Caco-2 (cell line): ENCODE measurements around the gene PTBP2. TPM values are rescaled to one million over a fixed set of nuclear protein-coding genes. Genes with fewer than 3 reads are reported as not detected.

Experiments used
- BruUV-seq: library from RNA; stranded (reverse); fragments of 400-500 nt; replicated peaks from 2 replicates; lab custom pipeline; 2021; lab: Mats Ljungman, UMichigan
- CTCF ChIA-PET: fragments of 300-600 bp; sonication (Branson Sonifier 250); formaldehyde crosslinking; loops from one replicate; lab custom pipeline; 2022; ENCODE audit warnings: antibody characterized with exemption; lab: Charles Lee
- POLR2A ChIA-PET: fragments of 300-600 bp; sonication (Branson Sonifier 250); formaldehyde crosslinking; loops from one replicate; lab custom pipeline; 2022; ENCODE audit warnings: antibody characterized with exemption; lab: Charles Lee
- DNase-seq, 2 experiments: peaks; one replicate each; pipeline versions ENCODE4 v3.0.0 to v3.0.0-alpha.2; 2020 to 2022
- H3K27me3 ChIP-seq: replicated peaks from 2 replicates; pipeline ENCODE4 v1.6.0; 2011; ENCODE audit warnings: low read length; ENCODE audit not compliant: control insufficient read depth, insufficient read depth
- H3K36me3 ChIP-seq: 2 replicates; pipeline ENCODE4 v1.5.1; 2011; ENCODE audit warnings: low read length; ENCODE audit not compliant: control insufficient read depth, insufficient read depth
- H3K4me1 ChIP-seq: fragments of 250-450 bp; sonication (Bioruptor Pico); 2 replicates; pipeline ENCODE4 v1.5.1; 2020; ENCODE audit warnings: mild to moderate bottlenecking
- H3K4me3 ChIP-seq: 2 replicates; pipeline ENCODE4 v1.5.1; 2011; ENCODE audit warnings: low read depth, mild to moderate bottlenecking, control low read depth, low read length
- H3K9me3 ChIP-seq: fragments of 250-450 bp; sonication (Bioruptor Pico); 2 replicates; pipeline ENCODE4 v1.5.1; 2020; ENCODE audit warnings: mild to moderate bottlenecking, moderate library complexity
- H3K27ac Mint-ChIP-seq: one replicate; pipeline ENCODE4 v1.8.0; 2022; ENCODE audit warnings: mixed read lengths; ENCODE audit not compliant: unreplicated experiment
- H3K27me3 Mint-ChIP-seq: one replicate; pipeline ENCODE4 v1.8.0; 2022; ENCODE audit warnings: mixed read lengths; ENCODE audit not compliant: insufficient read depth, unreplicated experiment
- H3K36me3 Mint-ChIP-seq: one replicate; pipeline ENCODE4 v1.8.0; 2022; ENCODE audit warnings: mild to moderate bottlenecking, mixed read lengths; ENCODE audit not compliant: insufficient read depth, unreplicated experiment
- H3K4me1 Mint-ChIP-seq: one replicate; pipeline ENCODE4 v1.8.0; 2022; ENCODE audit warnings: low read depth, mixed read lengths; ENCODE audit not compliant: unreplicated experiment
- H3K4me3 Mint-ChIP-seq: one replicate; pipeline ENCODE4 v1.8.0; 2022; ENCODE audit warnings: mild to moderate bottlenecking, moderate library complexity, mixed read lengths; ENCODE audit not compliant: unreplicated experiment
- H3K9me3 Mint-ChIP-seq: one replicate; pipeline ENCODE4 v1.8.0; 2022; ENCODE audit warnings: mixed read lengths; ENCODE audit not compliant: unreplicated experiment
- intact Hi-C: fragments of 100-400 bp; cut with micrococcal nuclease; formaldehyde crosslinking; loops from one replicate; pipeline ENCODE4 v1.10.0; 2022; ENCODE audit not compliant: unreplicated experiment
- total RNA-seq: library from RNA; stranded (reverse); gene quantifications from 2 replicates; pipeline ENCODE4 v1.2.3, GENCODE V29; 2022
- TF ChIP-seq, protein P1 (sequence below), 2 experiments: fragments of 200-600 bp in 1 of 2; IDR thresholded peaks; 1 replicate in 1 of 2; 2 replicates in 1 of 2; pipeline versions ENCODE4 v1.5.1 to v1.8.0; 2011 to 2022; ENCODE audit warnings: antibody characterized with exemption in 1 of 2, control low read depth in 1 of 2, inconsistent platforms in 1 of 2, low read depth in 1 of 2, low read length in 1 of 2, mild to moderate bottlenecking in 1 of 2, moderate library complexity in 1 of 2; ENCODE audit not compliant: insufficient read depth in 1 of 2, severe bottlenecking in 1 of 2, unreplicated experiment in 1 of 2

The PTBP2 gene
- total RNA-seq, 1 experiment from 2014 or later: 11.3 TPM

DNA sequence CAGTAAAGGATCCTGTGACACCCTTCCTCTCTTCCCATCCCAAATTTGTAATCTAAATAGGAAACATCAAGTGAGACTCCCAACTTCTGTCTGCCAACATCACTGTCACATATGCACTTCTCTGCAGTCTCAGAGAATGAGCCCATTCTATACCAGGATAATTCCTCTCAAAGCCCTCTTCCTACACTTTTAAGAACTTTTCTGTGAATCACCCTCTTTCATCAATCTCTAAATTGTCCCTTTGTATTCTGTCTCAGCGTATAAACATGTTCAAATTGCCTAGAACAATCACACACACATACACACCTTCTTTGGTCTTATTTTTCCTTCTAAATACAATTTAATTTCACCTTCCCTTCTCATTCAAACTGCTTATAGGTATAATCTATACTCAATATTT is 111.8 kb downstream of the PTBP2 start:
- ChIA-PET POLR2A (no interaction called here), CTCF (no interaction called here)
- DNase-seq: no peak
- H3K27me3 Mint-ChIP-seq: no peaks in the 10 kb centered on the region
- no peaks in the 10 kb centered on the region for H3K36me3 Mint-ChIP-seq
- intact Hi-C loops: no loop called here
- TF ChIP-seq, protein P1, sequence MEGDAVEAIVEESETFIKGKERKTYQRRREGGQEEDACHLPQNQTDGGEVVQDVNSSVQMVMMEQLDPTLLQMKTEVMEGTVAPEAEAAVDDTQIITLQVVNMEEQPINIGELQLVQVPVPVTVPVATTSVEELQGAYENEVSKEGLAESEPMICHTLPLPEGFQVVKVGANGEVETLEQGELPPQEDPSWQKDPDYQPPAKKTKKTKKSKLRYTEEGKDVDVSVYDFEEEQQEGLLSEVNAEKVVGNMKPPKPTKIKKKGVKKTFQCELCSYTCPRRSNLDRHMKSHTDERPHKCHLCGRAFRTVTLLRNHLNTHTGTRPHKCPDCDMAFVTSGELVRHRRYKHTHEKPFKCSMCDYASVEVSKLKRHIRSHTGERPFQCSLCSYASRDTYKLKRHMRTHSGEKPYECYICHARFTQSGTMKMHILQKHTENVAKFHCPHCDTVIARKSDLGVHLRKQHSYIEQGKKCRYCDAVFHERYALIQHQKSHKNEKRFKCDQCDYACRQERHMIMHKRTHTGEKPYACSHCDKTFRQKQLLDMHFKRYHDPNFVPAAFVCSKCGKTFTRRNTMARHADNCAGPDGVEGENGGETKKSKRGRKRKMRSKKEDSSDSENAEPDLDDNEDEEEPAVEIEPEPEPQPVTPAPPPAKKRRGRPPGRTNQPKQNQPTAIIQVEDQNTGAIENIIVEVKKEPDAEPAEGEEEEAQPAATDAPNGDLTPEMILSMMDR (IDR thresholded peaks at IDR 0.05; ENCODE audit: insufficient read depth in 1 of 2, low read depth in 1 of 2, low read length in 1 of 2, severe bottlenecking in 1 of 2, unreplicated experiment in 1 of 2): no peak
- H3K4me3 Mint-ChIP-seq: no peak overlapping the region
- Histone ChIP-seq H3K9me3 (no peaks in the 10 kb centered on the region), H3K4me1 (peaks cover 5% of the 10 kb centered on the region; the same call in 1 of the 2 replicates), H3K4me3 (no peak overlapping the region), H3K27me3 (no peaks in the 10 kb centered on the region), H3K36me3 (no peaks in the 10 kb centered on the region)
- BruUV-seq: no TSS peak
- H3K9me3 Mint-ChIP-seq: no peaks in the 10 kb centered on the region
- H3K4me1 Mint-ChIP-seq: no peaks in the 10 kb centered on the region
- H3K27ac Mint-ChIP-seq: no peak overlapping the region

DNA sequence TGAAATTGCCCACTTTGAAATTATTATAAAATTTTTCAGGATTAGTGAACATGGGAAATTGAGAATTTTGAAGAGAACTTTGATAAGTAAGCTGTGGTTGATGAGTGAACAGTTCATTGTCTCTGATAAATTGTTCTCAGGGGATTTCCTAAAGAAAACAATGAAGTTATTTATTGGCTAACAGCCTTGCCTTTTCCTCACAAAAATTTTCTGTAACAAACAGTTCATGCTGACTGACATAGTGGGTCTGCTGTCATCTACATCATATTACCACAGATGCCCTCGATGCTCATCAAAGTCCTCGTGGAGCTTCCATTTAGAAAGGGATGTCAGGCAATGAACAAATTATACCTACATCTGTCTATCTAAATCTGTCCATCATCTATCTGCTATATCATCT is 113.4 kb downstream of the PTBP2 start:
- no peak overlapping the region for H3K27ac Mint-ChIP-seq
- Histone ChIP-seq H3K9me3 (no peaks in the 10 kb centered on the region), H3K4me1 (0 out of 2 replicates have a peak, but pooled peaks cover 5% of the 10 kb centered on the region), H3K36me3 (no peaks in the 10 kb centered on the region), H3K27me3 (no peaks in the 10 kb centered on the region), H3K4me3 (no peak overlapping the region)
- H3K27me3 Mint-ChIP-seq: no peaks in the 10 kb centered on the region
- ChIA-PET CTCF (no interaction called here), POLR2A (no interaction called here)
- H3K36me3 Mint-ChIP-seq: no peaks in the 10 kb centered on the region
- TF ChIP-seq, protein P1 (IDR thresholded peaks at IDR 0.05; ENCODE audit: insufficient read depth in 1 of 2, low read depth in 1 of 2, low read length in 1 of 2, severe bottlenecking in 1 of 2, unreplicated experiment in 1 of 2): no peak
- intact Hi-C loops: no loop called here
- DNase-seq: no peak
- H3K9me3 Mint-ChIP-seq: no peaks in the 10 kb centered on the region
- H3K4me1 Mint-ChIP-seq: no peaks in the 10 kb centered on the region
- no peak overlapping the region for H3K4me3 Mint-ChIP-seq
- BruUV-seq: no TSS peak

DNA sequence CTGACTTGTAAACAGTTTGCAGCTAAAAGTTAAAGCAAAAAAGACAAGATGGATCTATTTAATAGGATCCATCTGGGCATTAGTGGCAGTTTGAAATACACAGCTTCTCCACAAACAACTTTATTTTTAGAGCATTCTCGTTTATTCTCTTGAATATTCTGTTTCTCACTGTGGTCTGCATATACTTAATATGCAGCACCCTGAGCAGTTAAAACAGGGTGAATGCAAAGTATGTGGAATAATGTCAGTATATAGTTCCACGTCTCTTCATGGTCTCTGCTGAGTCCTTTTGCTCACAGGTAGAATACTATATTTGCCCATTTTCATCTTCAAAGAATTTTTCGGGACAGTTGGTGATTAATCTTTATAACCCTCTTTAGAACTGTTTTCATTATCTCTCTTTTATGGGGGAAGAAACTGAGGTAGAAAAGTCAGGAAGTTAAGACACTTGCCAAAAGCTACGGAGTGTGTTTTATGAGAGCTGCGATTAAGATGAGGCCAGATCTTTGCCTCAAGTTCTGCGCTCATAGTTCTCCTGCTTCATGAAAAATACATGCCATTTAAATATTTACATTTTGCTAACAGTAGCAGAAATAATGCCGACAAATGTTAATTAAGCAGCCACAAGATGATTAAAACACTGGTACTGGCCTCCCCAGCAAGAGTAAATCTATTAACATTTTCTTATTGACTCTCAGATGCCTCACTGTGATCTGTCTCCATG is 115.6 kb downstream of the PTBP2 start:
- intact Hi-C loops: no loop called here
- H3K27me3 ChIP-seq: no peaks in the 10 kb centered on the region

More for the DNA sequence above, 115.6 kb downstream of the PTBP2 start:
- no peak for DNase-seq
- no peaks in the 10 kb centered on the region for H3K4me1 Mint-ChIP-seq
- TF ChIP-seq, protein P1 (IDR thresholded peaks at IDR 0.05; ENCODE audit: insufficient read depth in 1 of 2, low read depth in 1 of 2, low read length in 1 of 2, severe bottlenecking in 1 of 2, unreplicated experiment in 1 of 2): no peak
- ChIA-PET CTCF (no interaction called here), POLR2A (no interaction called here)
- H3K27ac Mint-ChIP-seq: no peak overlapping the region
- H3K36me3 Mint-ChIP-seq: no peaks in the 10 kb centered on the region
- Histone ChIP-seq H3K4me1 (no peaks in the 10 kb centered on the region), H3K36me3 (no peaks in the 10 kb centered on the region), H3K9me3 (no peaks in the 10 kb centered on the region), H3K4me3 (no peak overlapping the region)
- no peaks in the 10 kb centered on the region for H3K9me3 Mint-ChIP-seq
- no peaks in the 10 kb centered on the region for H3K27me3 Mint-ChIP-seq
- no TSS peak for BruUV-seq
- no peak overlapping the region for H3K4me3 Mint-ChIP-seq
